Esophagus squamous epithelium (tissue), 4 donors: ENCODE measurements around the gene CIITA.

Experiments used
- POLR2A ChIP-seq, 4 donors: fragments of 450-650 bp; IDR thresholded peaks; one replicate each; pipeline ENCODE4 v1.6.1; 2017; ENCODE audit warnings: antibody characterized with exemption in 4 of 4, mild to moderate bottlenecking in 4 of 4, moderate library complexity in 3 of 4
- TF ChIP-seq, protein P1 (sequence below), 6 experiments: fragments of 450-650 bp in 4 of 6; fragments of 200-600 bp in 2 of 6; sonication (generic) in 2 of 6; IDR thresholded peaks; one replicate each; pipeline ENCODE4 v1.5.1; 2016 to 2019; ENCODE audit warnings: antibody characterized with exemption in 6 of 6, mild to moderate bottlenecking in 4 of 6, moderate library complexity in 4 of 6

DNA sequence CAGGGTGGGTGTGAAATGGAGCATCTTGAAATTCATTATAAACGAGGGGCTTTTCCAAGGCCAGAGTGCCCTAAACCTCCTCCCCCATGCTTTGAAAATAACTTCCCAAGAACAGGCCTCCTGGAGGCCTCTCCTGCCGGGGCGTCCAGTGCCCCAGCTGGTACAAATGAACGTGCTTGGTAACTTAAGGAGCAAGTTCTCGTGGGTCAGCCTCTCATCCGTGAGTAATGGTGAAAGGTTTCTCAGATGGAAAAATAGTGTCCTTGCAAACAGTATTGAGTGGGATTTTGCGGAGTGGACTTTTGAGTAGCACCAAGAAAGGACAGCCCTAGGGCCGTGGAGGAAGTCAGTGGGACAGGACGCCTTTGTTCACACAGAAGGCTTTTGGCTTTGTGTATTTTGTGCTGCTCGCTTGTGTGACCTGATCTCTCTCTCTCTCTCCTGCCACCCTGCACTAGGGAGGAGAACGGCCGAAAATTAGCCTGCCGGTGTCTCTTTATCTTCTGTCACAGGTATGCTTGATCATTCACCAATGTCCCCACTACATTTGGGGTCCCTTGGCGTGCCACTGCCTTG is 102.0 kb downstream of the CIITA start:
- TF ChIP-seq, protein P1, sequence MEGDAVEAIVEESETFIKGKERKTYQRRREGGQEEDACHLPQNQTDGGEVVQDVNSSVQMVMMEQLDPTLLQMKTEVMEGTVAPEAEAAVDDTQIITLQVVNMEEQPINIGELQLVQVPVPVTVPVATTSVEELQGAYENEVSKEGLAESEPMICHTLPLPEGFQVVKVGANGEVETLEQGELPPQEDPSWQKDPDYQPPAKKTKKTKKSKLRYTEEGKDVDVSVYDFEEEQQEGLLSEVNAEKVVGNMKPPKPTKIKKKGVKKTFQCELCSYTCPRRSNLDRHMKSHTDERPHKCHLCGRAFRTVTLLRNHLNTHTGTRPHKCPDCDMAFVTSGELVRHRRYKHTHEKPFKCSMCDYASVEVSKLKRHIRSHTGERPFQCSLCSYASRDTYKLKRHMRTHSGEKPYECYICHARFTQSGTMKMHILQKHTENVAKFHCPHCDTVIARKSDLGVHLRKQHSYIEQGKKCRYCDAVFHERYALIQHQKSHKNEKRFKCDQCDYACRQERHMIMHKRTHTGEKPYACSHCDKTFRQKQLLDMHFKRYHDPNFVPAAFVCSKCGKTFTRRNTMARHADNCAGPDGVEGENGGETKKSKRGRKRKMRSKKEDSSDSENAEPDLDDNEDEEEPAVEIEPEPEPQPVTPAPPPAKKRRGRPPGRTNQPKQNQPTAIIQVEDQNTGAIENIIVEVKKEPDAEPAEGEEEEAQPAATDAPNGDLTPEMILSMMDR (IDR thresholded peaks at IDR 0.05): no peak
- no peak for TF ChIP-seq POLR2A (IDR thresholded peaks at IDR 0.05)
